Hepatocyte (in vitro differentiated cells): ENCODE results near the gene BTN1A1. TPM values are rescaled to one million over a fixed set of nuclear protein-coding genes. Genes with fewer than 3 reads are reported as not detected.

Experiments used
- DNase-seq: peaks from one replicate; pipeline ENCODE4 v3.0.0-alpha.2; 2016; ENCODE audit warnings: low spot score
- H2AFZ ChIP-seq: fragments of 200-600 bp; sonication (generic); 2 replicates; pipeline ENCODE4 v1.6.0; 2016; ENCODE audit warnings: antibody characterized with exemption, mild to moderate bottlenecking
- H3K27ac ChIP-seq: fragments of 200-600 bp; sonication (generic); 2 replicates; pipeline ENCODE4 v1.5.1; 2016; ENCODE audit warnings: mild to moderate bottlenecking
- H3K27me3 ChIP-seq: fragments of 200-600 bp; sonication (generic); 2 replicates; pipeline ENCODE4 v1.6.1; 2016
- H3K36me3 ChIP-seq: fragments of 200-600 bp; sonication (generic); replicated peaks from 2 replicates; pipeline ENCODE4 v1.5.1; 2016; ENCODE audit warnings: low read depth; ENCODE audit not compliant: insufficient read depth
- H3K4me1 ChIP-seq: fragments of 200-600 bp; sonication (generic); 2 replicates; pipeline ENCODE4 v1.5.1; 2016; ENCODE audit warnings: mild to moderate bottlenecking, moderate library complexity; ENCODE audit not compliant: insufficient read depth
- H3K4me2 ChIP-seq: fragments of 200-600 bp; sonication (generic); 2 replicates; pipeline ENCODE4 v1.6.0; 2016
- H3K4me3 ChIP-seq: fragments of 200-600 bp; sonication (generic); 2 replicates; pipeline ENCODE4 v1.5.1; 2016; ENCODE audit warnings: mild to moderate bottlenecking
- H3K79me2 ChIP-seq: fragments of 200-600 bp; sonication (generic); 2 replicates; pipeline ENCODE4 v1.6.0; 2017; ENCODE audit warnings: mild to moderate bottlenecking
- H3K9me2 ChIP-seq: fragments of 200-600 bp; sonication (generic); replicated peaks from 2 replicates; pipeline ENCODE4 v1.6.0; 2017; ENCODE audit warnings: mild to moderate bottlenecking; ENCODE audit not compliant: insufficient read depth
- H3K9me3 ChIP-seq: fragments of 200-600 bp; sonication (generic); 2 replicates; pipeline ENCODE4 v1.5.1; 2016; ENCODE audit warnings: low read depth, mild to moderate bottlenecking
- H4K20me1 ChIP-seq: fragments of 200-600 bp; sonication (generic); 2 replicates; pipeline ENCODE4 v1.6.0; 2016; ENCODE audit warnings: mild to moderate bottlenecking; ENCODE audit not compliant: insufficient read depth, poor library complexity, severe bottlenecking
- CTCF ChIP-seq: fragments of 200-600 bp; sonication (generic); IDR thresholded peaks from 2 replicates; pipeline ENCODE4 v1.5.1; 2016; ENCODE audit warnings: antibody characterized with exemption, mild to moderate bottlenecking; ENCODE audit not compliant: poor library complexity
- EZH2 ChIP-seq: fragments of 200-600 bp; sonication (generic); IDR thresholded peaks from 2 replicates; pipeline ENCODE4 v1.6.1; 2016; ENCODE audit warnings: antibody characterized with exemption, mild to moderate bottlenecking, borderline replicate concordance
- EZH2phosphoT487 ChIP-seq: fragments of 200-600 bp; sonication (generic); IDR thresholded peaks from one replicate; pipeline ENCODE4 v1.6.1; 2018; ENCODE audit warnings: antibody characterized with exemption, mild to moderate bottlenecking, low read depth, moderate library complexity; ENCODE audit not compliant: unreplicated experiment, severe bottlenecking
- WGBS: methylation state at CpG from one replicate; pipeline ENCODE4 v1.1.6; 2016; ENCODE audit warnings: low lambda C conversion rate; ENCODE audit errors: missing lambda C conversion rate; 5-methylcytosine and 5-hydroxymethylcytosine counted together
- polyA plus RNA-seq: library from polyadenylated mRNA; unstranded; fragments of >200 nt; fragmentation: Nextera tagmentation; extraction: Ambion mirVana; gene quantifications from 2 replicates; pipeline ENCODE4 v1.2.1, GENCODE V29; 2016
- total RNA-seq: library from RNA; depleted of rRNA; stranded (reverse); fragments of >200 nt; gene quantifications from 2 replicates; pipeline ENCODE4 v1.2.3, GENCODE V29; 2014

Gene BTN1A1
- total and polyA plus RNA-seq, 2 experiments from 2014 or later, result 0.59 to 0.60 TPM

- peak overlapping the region; percentile 2 for H3K4me2 ChIP-seq
Observed at GRCh38 chr6:26514984-26515383, 14.9 kb downstream of the BTN1A1 start.

DNA sequence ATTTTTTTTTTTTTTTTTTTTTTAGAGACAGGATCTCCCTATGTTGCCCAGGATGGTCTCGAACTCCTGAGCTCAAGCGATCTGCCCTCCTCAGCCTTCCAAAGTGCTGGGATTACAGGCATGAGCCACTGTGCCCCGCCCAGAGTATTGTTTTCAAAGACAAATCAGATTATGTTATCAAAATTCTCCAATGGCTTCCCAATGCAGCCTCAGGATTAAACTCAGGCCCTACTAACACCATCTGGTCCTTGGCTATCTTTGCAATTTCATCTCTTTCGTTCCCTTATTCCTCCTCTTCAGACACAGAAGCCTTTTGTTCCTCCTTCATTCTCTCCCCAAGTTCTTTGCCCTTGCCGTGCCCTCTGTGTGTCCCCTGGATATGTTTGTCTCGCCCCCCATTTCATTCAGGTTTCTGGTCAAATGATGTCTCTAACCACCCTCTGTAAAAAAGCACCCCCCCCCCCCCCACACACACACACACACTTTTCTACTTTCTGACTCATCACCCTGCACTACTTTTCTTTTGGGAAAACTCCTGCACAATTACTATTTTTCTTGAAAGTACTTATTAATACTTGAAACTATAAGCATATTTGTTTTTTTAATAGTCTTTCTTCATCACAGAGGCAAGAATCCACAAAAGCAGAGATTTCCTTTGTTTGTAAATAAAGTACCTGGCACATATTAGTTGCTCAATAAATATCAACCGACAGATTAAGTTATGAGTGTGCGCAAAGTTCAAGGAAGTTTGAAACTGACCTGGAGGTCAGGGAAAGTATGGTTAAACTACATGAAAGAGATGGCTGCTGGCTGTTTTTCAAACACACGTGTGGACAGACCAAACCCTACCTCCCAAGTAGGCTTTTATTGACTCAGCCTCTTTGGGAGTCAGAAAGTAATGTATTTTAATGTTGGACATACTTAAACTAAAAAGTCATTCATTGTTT lies 16.7 kb downstream of the BTN1A1 start:
- no peaks in the 10 kb centered on the region for H3K79me2 ChIP-seq
- H3K4me2 ChIP-seq, result no peak overlapping the region
- H3K9me3 ChIP-seq, result no peaks in the 10 kb centered on the region
- 82% methylated on average over 9 of the region's 9 CpGs for WGBS
- no peak overlapping the region for H3K4me3 ChIP-seq
- H2AFZ ChIP-seq, result no peak overlapping the region
- DNase-seq, result no peak
- no peaks in the 10 kb centered on the region for H4K20me1 ChIP-seq
- H3K27me3 ChIP-seq, result no peaks in the 10 kb centered on the region
- H3K27ac ChIP-seq, result no peak overlapping the region
- H3K36me3 ChIP-seq, result no peaks in the 10 kb centered on the region
- TF ChIP-seq EZH2, result no peak
- no peak for TF ChIP-seq CTCF
- no peak for TF ChIP-seq EZH2phosphoT487
- H3K9me2 ChIP-seq, result no peaks in the 10 kb centered on the region
- H3K4me1 ChIP-seq, result peaks cover 7% of the 10 kb centered on the region

More at GRCh38 chr6:26514984-26515383, 14.9 kb downstream of the BTN1A1 start:
- H3K9me2 ChIP-seq, result no peaks in the 10 kb centered on the region
- H3K4me3 ChIP-seq, result no peak overlapping the region
- H3K36me3 ChIP-seq, result no peaks in the 10 kb centered on the region
- no peaks in the 10 kb centered on the region for H3K27me3 ChIP-seq
- DNase-seq, result peak; percentile 46
- no peak overlapping the region for H2AFZ ChIP-seq
- H3K9me3 ChIP-seq, result no peaks in the 10 kb centered on the region
- H3K27ac ChIP-seq, result peak overlapping the region; percentile 78
- TF ChIP-seq EZH2phosphoT487 (no peak), CTCF (no peak), EZH2 (no peak)
- no peaks in the 10 kb centered on the region for H3K79me2 ChIP-seq
- 33% methylated on average over 2 of the region's 2 CpGs for WGBS
- peaks cover 4% of the 10 kb centered on the region for H3K4me1 ChIP-seq
- H4K20me1 ChIP-seq, result no peaks in the 10 kb centered on the region

- 97% methylated on average over 2 of the region's 2 CpGs for WGBS
- Histone ChIP-seq H3K9me3 (no peaks in the 10 kb centered on the region), H4K20me1 (no peaks in the 10 kb centered on the region), H2AFZ (no peak overlapping the region), H3K27ac (no peak overlapping the region), H3K4me1 (peaks cover 7% of the 10 kb centered on the region), H3K36me3 (no peaks in the 10 kb centered on the region), H3K9me2 (no peaks in the 10 kb centered on the region), H3K79me2 (peaks cover 11% of the 10 kb centered on the region), H3K27me3 (no peaks in the 10 kb centered on the region), H3K4me3 (no peak overlapping the region), H3K4me2 (no peak overlapping the region)
- TF ChIP-seq EZH2, result no peak
- no peak for TF ChIP-seq EZH2phosphoT487
- TF ChIP-seq CTCF, result no peak
- no peak for DNase-seq
Observed at GRCh38 chr6:26519359-26519758, 19.3 kb downstream of the BTN1A1 start.
